ENCODE data around the gene SLC25A52.

SLC25A52 gene

DNA sequence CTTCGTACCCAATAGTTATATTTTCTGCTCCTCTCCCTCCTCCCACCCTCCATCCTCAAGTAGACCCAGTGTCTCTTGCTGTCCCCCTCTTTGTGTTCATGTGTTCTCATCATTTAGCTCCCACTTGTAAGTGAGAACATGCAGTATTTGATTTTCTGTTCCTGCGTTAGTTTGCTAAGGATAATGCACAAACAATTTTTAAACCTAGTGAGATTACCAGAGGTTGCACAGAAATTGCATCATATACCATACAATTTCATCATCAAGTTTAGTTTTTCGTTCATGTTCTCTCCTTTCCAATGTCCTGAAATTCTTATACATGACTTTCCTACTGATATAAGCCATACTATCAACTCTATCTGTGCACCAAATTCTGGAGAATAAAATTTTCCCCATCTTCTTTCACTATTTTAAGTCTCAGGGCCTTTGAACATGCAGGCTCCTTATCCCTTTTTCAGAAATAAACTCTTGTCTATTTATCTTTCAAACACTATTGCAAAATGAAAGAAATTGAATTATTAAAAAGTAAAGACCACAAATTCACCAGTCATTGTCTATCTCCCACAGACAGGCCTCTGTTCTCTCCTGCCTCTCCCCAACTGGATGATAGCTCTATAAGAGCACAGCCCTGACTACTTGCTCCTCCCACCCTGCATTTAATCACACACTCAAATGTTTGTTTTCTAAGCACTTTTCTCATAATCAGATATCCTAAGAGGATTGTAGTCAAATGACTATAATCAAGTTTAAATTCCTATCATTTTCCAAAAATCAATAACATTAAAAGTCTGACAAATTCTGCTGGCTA, 49.1 kb downstream of the SLC25A52 start:
- H3K27me3 ChIP-seq (ENCODE audit: insufficient read depth, insufficient read length): no peaks in the 10 kb centered on the region
- TF ChIP-seq ZNF274 (IDR thresholded peaks at IDR 0.05; ENCODE audit: low read depth, low read length): no peak
- TF ChIP-seq SUZ12 (IDR thresholded peaks at IDR 0.05; ENCODE audit: extremely low read depth, insufficient read depth, insufficient read length): no peak
- TF ChIP-seq YY1 (IDR thresholded peaks at IDR 0.05; ENCODE audit: insufficient read depth, insufficient read length): no peak
- no peaks in the 10 kb centered on the region for H3K36me3 ChIP-seq (ENCODE audit: insufficient read depth, insufficient read length, low read length)
- no peak overlapping the region for H3K4me3 ChIP-seq (ENCODE audit: insufficient read length, low read depth)
- H3K9me3 ChIP-seq (ENCODE audit: insufficient read depth, low read length): no peaks in the 10 kb centered on the region
- peaks cover 2% of the 10 kb centered on the region for H3K4me1 ChIP-seq (ENCODE audit: insufficient read depth, insufficient read length)
- no peak for DNase-seq (ENCODE audit: low read depth, low spot score)
- no peak overlapping the region for H3K9ac ChIP-seq (ENCODE audit: insufficient read length, low read depth)

DNA sequence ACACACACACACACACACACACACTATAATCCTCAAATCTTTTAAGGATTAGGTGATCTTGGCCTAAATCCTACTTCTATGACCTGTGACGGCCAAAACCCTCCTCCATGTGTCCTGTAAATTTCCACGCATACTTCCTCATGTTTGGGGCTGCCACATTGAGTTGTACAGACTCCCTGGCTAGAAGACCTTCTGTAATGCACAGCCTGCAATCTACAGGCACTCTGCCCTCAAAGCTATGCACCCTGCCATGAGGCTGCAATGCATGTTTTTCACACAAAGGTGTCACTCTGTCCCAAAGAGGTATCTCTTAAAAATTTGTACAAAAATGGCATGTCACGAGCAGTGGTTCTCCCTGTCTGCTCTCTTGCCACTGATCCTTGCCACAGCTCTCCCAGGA, 49.9 kb downstream of the SLC25A52 start:
- Histone ChIP-seq H3K4me3 (ENCODE audit: insufficient read length, low read depth) (no peak overlapping the region), H3K36me3 (ENCODE audit: insufficient read depth, insufficient read length, low read length) (no peaks in the 10 kb centered on the region), H3K9me3 (ENCODE audit: insufficient read depth, low read length) (no peaks in the 10 kb centered on the region), H3K27me3 (ENCODE audit: insufficient read depth, insufficient read length) (no peaks in the 10 kb centered on the region), H3K4me1 (ENCODE audit: insufficient read depth, insufficient read length) (peaks cover 2% of the 10 kb centered on the region), H3K9ac (ENCODE audit: insufficient read length, low read depth) (no peak overlapping the region)
- no peak for DNase-seq (ENCODE audit: low read depth, low spot score)
- TF ChIP-seq SUZ12 (IDR thresholded peaks at IDR 0.05; ENCODE audit: extremely low read depth, insufficient read depth, insufficient read length): no peak
- no peak for TF ChIP-seq YY1 (IDR thresholded peaks at IDR 0.05; ENCODE audit: insufficient read depth, insufficient read length)
- no peak for TF ChIP-seq ZNF274 (IDR thresholded peaks at IDR 0.05; ENCODE audit: low read depth, low read length)
